ENCODE measurements around the gene ARHGDIA.

The ARHGDIA gene

GRCh38 chr17:81863833-81864768 lies 7.0 kb downstream of the ARHGDIA start:
- no peak for DNase-seq

- DNase-seq = no peak
Observed at GRCh38 chr17:81863123-81863675, 7.9 kb downstream of the ARHGDIA start.

GRCh38 chr17:81860756-81861568 lies 10.2 kb downstream of the ARHGDIA start:
- DNase-seq = peak; percentile 100

GRCh38 chr17:81859906-81860755 lies 11.0 kb downstream of the ARHGDIA start, which contains the start of gene P4HB:
Gene P4HB, minus strand, starts transcription at chr17:81860535. Its CDS starts 64 bp downstream, at chr17:81860471.
- DNase-seq = no peak

GRCh38 chr17:81858967-81859905 lies 11.9 kb downstream of the ARHGDIA start:
- DNase-seq = no peak

GRCh38 chr17:81858170-81858966 lies 12.8 kb downstream of the ARHGDIA start:
- no peak for DNase-seq

- no peak for DNase-seq
Observed at GRCh38 chr17:81854974-81855774, 16.0 kb downstream of the ARHGDIA start.

GRCh38 chr17:81852237-81852636 lies 18.9 kb downstream of the ARHGDIA start:
- no peak for DNase-seq

GRCh38 chr17:81851423-81851822 lies 19.7 kb downstream of the ARHGDIA start:
- DNase-seq = no peak

GRCh38 chr17:81849457-81849856 lies 21.7 kb downstream of the ARHGDIA start:
- DNase-seq = no peak

- no peak for DNase-seq
Observed at GRCh38 chr17:81846743-81847689, 24.1 kb downstream of the ARHGDIA start.

GRCh38 chr17:81845881-81846742 lies 25.0 kb downstream of the ARHGDIA start:
- no peak for DNase-seq

GRCh38 chr17:81845361-81845760 lies 25.8 kb downstream of the ARHGDIA start:
- no peak for DNase-seq

- DNase-seq = no peak
Observed at GRCh38 chr17:81844887-81845286, 26.2 kb downstream of the ARHGDIA start.

GRCh38 chr17:81844327-81844851 lies 26.7 kb downstream of the ARHGDIA start:
- no peak for DNase-seq

- no peak for DNase-seq
Observed at GRCh38 chr17:81843713-81844326, 27.3 kb downstream of the ARHGDIA start.
